GM18505 (cell line): ENCODE data around the gene CAPZA1.

Source experiments
- ATAC-seq: cut with Tn5 transposase; IDR thresholded peaks from one replicate; pipeline ENCODE4 v1.9.1; 2021; ENCODE audit not compliant: unreplicated experiment
- POLR2A ChIP-seq: IDR thresholded peaks from 4 replicates; pipeline ENCODE4 v1.6.1; 2011; ENCODE audit warnings: borderline replicate concordance; ENCODE audit not compliant: insufficient read depth, insufficient read length; ENCODE audit errors: extremely low read depth

The CAPZA1 gene

DNA sequence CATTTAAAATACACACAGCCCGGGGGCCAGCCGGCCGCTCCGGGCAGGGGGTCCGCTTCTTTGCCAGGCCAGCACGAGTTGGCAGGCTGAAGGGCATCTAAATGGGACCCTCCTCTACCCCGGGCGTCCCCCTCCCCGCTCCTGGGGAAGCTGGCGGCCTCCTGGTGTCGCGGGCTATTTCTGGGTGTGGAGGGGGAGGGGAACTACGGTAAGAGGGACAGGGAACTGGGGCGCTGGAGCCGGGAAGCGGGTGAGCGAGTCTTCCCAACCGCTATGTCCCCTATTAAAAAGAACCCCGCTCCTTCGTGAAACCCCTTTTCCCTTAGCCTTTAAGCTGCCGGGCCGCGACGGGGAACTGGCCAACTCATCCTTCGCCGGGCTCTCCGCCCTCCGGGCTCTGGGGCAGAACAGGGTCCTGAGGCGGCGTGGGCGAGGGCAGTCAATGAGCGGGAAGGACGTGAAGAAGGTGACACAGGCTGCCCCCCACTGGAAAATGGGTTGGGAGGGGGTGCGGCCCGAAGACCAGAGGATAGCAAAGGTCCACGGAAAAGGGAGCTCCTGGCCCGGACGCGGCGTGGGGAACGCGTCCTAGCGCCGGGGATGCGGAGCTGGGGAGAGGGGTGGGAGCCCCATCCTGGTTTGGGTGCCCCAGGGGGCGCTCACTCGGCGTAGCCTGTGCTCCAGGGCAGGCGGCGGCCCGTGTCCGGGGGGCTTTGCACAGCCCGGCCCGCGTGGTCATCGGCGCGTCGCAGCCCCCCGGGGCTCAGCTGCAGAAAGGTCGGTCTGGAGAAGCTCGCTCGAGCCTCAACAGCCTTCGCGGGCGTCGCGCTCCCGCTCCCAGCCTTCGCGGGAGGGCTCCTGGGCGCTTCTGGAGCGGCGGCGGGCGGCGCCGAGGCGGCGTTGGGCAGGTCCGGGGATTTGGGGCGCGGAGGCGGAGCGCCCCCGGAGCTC, 95.0 kb downstream of the CAPZA1 start:
- no peak for ATAC-seq
- TF ChIP-seq POLR2A: no peak

DNA sequence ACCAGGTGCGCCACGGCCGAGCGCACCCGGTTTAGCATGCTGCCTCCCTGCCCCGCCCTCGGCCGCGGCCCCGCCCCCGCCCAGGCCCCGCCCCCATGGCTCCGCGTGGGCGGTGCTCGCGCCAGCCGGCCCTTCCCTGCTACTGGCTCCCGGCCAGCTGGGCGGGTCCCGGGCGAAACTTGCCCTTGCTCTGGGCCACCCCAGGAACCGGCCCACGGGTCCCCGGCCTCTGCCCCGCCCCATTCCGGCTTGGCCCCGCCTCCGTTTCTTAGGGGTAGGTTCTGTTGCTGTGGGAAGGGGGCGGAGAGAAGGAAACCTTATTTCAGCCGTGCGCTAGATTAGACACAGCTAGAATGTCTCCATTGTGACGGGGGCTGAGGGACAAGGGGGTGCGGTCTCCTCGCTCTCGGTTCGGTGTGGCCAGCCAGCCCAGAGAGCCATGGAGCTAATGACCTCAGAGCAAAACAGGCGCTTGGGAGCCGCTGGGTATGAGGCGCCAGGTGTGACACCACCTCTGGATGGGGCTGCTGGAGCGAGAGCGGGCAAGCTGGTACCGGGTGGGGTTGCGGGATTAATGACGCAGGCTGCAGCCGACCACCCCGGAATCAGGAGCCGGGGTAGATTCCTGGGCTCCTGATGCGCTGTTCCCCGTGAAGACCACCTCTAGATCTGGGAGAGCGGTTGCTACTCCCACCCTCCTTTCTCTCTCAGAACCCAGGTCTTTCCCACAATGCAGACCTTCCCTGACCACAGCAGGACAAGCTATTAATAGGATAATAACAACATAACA, 95.8 kb downstream of the CAPZA1 start, which contains the start of gene PPM1J:
PPM1J (minus strand) TSS at position 69 of the 790 bp plus-strand sequence; CDS start at position 38, 31 bp downstream.
- peak; percentile 70 for ATAC-seq
- no peak for TF ChIP-seq POLR2A

DNA sequence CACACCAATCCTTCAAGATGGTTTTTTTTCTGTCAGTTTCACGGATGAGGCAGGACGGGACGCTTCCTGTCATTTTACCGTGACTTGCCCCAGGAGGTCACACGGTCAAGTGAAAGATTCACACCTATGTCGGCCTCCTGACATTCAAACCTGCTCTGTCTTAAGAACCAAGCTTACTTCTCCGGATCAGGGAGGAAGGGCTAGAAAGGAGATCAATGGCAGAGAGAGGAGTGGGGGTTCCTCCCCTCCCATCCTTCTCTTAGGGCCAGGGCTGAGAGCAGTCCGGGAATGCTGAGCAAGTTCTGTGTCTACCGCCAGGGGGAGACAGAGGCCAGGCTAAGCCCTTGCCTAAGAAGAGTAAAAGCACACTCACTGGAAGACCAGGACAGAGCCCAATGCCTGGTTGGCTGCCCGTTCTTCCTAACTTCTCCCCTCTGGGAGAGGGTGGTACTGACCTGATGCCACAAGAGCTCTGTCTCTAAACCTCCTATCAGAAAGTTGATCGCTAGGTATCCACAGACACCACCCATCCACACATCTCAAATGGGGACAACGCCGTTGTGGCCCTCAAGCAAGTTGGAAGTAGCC, 96.6 kb downstream of the CAPZA1 start:
- ATAC-seq: no peak
- TF ChIP-seq POLR2A: no peak

DNA sequence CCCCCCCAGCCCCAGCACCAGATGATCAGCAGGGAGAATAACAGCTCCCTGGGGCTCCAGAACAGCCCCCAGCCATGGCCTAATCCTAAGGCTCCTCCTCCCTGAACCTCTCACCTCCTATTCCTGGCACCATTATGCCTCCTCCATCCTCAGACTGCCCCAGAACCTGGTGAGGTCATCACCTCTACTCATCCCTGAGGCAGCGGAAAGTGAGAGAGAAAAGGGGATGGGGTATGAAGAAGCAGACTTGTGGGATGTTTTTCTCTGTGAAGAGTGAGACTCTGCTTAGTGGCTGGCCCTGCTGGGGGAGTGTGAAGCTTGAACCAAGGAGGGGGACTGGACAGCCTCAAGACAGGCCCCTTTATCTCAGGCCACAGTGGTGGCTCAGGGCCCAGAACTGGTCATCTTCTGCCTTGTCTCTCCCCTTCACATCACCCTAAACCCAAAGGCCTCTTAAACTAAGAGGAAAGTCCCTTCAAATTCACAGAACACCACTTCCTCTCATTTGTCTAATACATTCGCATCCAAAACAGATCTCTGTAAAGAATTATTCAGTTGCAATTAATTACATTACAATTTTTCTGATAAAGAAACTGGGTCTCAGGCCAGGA, 97.7 kb downstream of the CAPZA1 start:
- no peak for ATAC-seq
- TF ChIP-seq POLR2A: no peak

DNA sequence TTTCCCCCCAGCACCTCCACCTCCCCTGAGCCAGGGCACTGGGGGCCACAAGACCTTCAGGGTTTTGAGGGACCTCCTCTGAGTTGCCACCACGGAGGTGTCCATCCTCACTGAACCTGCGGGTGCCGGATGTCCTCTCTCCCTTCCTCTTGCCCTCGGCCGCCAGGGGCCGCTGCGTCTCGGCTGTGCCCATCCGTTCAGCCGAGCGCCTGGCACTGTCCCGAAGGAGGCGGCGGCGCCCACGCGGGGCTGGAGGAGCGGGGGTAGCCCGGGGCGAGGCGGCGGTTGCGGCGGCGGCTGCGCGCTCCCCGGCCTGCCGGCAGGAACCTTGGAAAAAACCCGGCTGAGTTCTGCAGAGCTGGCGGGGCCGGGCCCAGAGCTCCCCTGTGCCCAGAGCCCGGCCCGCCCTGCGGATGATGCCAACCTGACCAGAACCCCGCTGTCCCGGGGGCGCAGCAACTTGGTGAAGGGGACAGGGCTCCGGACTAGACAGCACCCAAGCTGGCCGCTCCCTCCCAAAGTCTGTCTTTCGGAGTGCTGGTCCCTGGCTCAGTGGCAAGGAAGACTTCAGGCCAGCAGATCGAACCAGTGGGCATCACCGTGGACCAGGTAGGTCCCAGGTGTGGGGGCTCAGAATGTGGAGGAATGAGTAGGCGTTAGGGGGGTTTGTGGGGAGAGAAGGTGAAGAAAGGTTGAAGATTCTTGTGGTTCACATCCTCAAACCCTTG, 99.2 kb downstream of the CAPZA1 start:
- no peak for ATAC-seq
- no peak for TF ChIP-seq POLR2A

DNA sequence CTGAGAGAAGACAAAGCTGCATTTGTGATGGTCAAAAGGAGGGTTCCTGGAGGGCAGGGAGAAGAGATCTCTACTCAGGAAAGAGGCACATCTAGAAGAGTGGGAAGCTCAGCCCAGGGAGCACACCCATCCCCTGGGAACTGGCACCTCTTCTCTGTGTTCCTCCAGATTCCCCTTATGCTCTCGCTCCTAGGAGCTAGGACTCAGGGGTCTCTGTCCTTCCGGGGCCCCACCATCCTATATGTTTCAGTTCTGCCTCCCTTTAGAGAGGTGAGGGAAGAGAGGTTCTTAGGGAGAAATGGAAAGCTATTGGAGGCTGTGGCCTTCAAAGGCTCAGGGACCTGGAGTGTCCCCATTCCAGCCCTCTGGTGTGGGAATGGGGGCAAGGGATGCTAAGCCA, 100.1 kb downstream of the CAPZA1 start:
- no peak for ATAC-seq
- TF ChIP-seq POLR2A: no peak

DNA sequence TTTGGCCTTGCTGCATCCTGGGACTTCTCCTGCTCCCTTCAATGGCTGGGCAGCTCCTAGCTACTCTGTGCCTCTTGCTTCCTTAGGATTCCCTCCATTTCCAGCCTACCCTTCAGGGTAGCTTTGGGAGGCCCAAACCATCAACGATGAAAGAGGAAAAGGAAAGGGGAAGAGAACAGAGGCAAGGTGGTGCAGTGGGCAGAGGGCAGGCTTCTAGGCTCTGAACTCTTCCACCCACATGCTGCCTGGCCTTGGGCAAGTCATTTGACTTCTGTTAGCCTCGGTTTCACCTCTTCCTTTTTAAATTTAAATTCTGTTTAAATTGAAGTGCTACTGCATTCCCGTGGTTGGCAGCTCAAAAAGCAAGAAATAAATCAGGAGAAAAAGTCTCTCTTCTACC, 101.2 kb downstream of the CAPZA1 start:
- TF ChIP-seq POLR2A: no peak
- ATAC-seq: no peak
